Effector memory CD4-positive, alpha-beta T cell (primary cell): ENCODE results near the gene PDGFA.

Experiments used
- DNase-seq, 3 donors: peaks; one replicate each; pipeline ENCODE4 v3.0.0-alpha.2; 2020
- H3K27ac ChIP-seq: 2 replicates; pipeline ENCODE4 v1.7.0; 2013; ENCODE audit warnings: mild to moderate bottlenecking, low read length, moderate library complexity; ENCODE audit not compliant: insufficient read depth, poor library complexity, severe bottlenecking
- H3K27me3 ChIP-seq: replicated peaks from 2 replicates; pipeline ENCODE4 v1.7.0; 2013; ENCODE audit warnings: mild to moderate bottlenecking, low read length; ENCODE audit not compliant: insufficient read depth, control insufficient read depth, poor library complexity, severe bottlenecking
- H3K36me3 ChIP-seq: 2 replicates; pipeline ENCODE4 v1.7.0; 2013; ENCODE audit warnings: mild to moderate bottlenecking, low read length, moderate library complexity; ENCODE audit not compliant: control insufficient read depth, insufficient read depth
- H3K4me1 ChIP-seq: 2 replicates; pipeline ENCODE4 v1.7.0; 2013; ENCODE audit warnings: low read length, mild to moderate bottlenecking; ENCODE audit not compliant: control insufficient read depth, insufficient read depth, poor library complexity, severe bottlenecking
- H3K4me3 ChIP-seq: 2 replicates; pipeline ENCODE4 v1.7.0; 2013; ENCODE audit warnings: low read length, low read depth, mild to moderate bottlenecking; ENCODE audit not compliant: insufficient read depth, poor library complexity, severe bottlenecking
- H3K9me3 ChIP-seq: 2 replicates; pipeline ENCODE4 v1.7.0; 2013; ENCODE audit warnings: mild to moderate bottlenecking, low read length, moderate library complexity; ENCODE audit not compliant: control insufficient read depth

Gene PDGFA

DNA sequence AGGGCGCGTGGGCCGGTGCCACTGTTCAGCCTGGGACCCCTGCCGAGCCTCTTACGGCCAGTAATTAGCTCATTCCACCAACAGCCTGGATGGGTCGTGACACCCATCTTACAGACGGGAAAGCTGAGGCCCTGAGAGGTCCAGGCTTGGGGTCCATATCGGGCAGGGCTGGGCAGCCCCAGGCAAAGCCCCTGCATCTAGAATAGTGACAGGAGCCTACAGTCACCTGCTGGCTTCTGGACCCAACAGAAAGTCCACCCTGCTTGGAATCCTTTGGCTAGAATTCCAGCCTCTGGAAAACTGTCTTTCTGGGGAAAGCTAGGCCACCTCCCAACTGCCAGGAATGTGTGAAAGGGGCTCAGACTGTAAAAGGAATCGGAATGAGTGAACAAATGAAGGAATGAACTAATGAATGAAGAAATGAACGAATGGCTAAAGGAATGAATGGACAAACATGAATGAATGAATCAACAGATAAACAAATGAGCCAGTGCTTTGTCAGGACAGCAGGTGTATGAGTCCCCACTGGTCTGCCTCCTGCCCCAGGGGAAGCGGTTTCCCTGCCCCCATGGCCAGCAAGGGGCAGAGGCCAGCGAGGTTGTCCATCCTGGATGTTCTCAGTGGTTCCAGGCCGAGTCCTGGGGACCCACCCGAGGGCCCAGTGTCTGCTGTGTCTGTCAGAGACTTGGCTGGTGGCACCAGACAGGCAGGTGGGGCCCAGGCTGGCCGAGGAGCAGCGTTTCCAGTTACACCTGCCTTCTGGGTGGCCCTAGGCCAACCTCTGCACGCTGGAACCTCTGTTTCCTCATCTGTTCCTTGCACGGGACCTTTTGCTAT is 24.1 kb upstream of the PDGFA start:
- Histone ChIP-seq H3K27me3 (no peaks in the 10 kb centered on the region), H3K36me3 (no peaks in the 10 kb centered on the region), H3K9me3 (no peaks in the 10 kb centered on the region), H3K4me1 (no peaks in the 10 kb centered on the region), H3K27ac (no peak overlapping the region), H3K4me3 (no peak overlapping the region)
- no peak for DNase-seq

DNA sequence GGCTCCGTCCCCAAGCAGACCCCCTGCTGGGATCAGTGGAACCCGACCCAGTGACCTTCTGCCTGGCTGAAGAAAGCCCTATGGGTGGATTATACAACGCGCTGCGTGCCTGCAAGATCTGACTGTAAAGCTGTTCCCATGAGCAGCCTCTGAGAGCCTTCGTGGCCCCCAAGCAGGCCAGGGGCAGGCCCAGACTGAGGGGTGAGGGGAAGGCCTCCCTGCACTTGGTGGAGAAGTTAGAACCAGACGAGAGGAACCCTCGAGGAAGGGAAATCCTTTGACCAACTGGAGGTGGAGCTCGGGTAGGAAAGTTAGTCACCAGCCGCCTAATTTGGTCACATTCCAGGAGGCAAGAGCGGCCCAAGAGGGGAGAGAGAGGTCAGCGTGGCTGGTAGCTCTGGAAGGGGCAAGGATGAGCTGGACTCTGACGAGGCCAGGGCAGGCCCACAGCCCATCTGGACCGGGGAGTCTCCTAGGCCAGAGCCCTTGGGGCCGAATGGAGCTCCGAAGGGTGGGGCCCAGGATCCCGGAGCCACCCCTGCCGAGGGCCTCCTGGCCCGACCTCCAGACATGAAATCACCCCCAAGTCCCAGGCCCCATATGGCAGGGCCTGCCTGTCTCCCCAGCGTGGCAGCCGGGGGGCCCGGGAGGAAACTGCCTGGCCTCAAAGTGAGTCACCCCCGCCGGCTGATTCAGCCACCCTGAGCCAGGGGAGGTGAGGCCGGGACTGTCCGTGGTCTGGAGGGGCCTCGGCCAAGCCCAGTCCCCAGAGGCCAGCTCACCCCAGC is 23.3 kb upstream of the PDGFA start:
- Histone ChIP-seq H3K27ac (no peak overlapping the region), H3K4me3 (no peak overlapping the region), H3K9me3 (no peaks in the 10 kb centered on the region), H3K4me1 (no peaks in the 10 kb centered on the region), H3K27me3 (no peaks in the 10 kb centered on the region), H3K36me3 (no peaks in the 10 kb centered on the region)
- no peak for DNase-seq

DNA sequence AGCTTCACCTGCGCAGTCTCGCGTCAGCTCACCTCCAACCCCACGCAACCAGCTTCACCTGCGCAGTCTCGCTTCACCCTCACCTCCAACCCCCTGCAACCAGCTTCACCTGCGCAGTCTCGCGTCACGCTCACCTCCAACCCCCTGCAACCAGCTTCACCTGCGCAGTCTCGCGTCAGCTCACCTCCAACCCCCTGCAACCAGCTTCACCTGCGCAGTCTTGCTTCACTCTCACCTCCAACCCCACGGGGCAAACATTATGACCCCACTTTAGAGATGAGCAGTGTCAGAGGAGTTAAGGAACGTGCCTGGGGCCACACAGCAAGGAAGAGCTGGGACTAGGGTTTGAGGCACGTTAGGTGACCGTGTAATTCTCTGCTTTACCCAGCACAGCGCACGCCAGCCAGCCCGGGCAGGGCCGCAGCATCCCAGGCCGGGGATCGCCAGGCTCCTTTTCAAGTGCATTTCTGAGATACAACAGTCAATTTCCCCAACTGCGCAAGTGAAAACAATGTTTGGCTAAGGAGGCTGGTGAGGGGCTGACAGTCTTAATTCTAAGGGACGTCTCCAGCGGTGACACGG is 22.6 kb upstream of the PDGFA start:
- no peaks in the 10 kb centered on the region for H3K4me1 ChIP-seq
- H3K27me3 ChIP-seq = no peaks in the 10 kb centered on the region
- no peaks in the 10 kb centered on the region for H3K36me3 ChIP-seq
- H3K9me3 ChIP-seq = no peaks in the 10 kb centered on the region
- no peak for DNase-seq
- no peak overlapping the region for H3K27ac ChIP-seq
- no peak overlapping the region for H3K4me3 ChIP-seq

DNA sequence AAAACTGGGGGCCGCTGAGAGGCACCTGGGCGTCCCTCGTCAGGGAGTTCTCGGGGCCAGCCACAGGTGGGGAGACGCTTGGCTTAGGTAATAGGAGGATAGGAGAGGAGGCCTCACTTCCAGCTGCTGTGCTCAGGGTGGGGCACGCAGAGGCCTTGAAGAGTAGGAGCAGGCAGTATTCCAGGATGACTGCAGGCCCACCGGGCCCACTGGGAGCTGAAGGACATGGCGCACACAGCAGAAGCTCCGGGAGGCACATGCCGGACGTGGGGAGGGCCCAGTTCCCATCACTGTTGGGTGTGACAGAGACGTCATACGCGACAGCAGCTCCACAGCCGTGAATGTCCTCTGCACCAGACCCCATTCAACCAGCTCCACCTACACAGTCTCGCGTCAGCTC is 22.0 kb upstream of the PDGFA start:
- Histone ChIP-seq H3K27ac (no peak overlapping the region), H3K4me1 (no peaks in the 10 kb centered on the region), H3K36me3 (no peaks in the 10 kb centered on the region), H3K4me3 (no peak overlapping the region), H3K27me3 (no peaks in the 10 kb centered on the region), H3K9me3 (no peaks in the 10 kb centered on the region)
- DNase-seq = no peak

DNA sequence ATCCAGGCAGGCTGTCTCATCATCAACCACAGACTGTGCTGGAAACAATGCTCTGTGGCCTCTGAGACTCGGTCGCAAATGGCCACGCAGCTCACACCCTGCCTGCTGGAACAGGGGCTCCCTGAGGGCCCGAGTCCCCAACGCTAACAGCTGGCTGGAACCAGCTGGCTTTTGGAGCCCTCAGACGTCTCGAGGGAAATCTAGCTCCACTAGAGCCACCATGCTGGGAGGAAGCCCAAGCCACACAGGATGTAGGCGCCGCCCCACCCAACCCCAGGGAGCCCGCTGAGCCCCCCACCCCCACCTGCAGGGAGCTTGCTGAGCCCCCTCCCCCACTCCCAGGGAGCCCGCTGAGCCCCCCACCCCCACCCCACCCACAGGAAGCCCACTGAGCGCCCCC is 21.4 kb upstream of the PDGFA start:
- no peaks in the 10 kb centered on the region for H3K9me3 ChIP-seq

DNA sequence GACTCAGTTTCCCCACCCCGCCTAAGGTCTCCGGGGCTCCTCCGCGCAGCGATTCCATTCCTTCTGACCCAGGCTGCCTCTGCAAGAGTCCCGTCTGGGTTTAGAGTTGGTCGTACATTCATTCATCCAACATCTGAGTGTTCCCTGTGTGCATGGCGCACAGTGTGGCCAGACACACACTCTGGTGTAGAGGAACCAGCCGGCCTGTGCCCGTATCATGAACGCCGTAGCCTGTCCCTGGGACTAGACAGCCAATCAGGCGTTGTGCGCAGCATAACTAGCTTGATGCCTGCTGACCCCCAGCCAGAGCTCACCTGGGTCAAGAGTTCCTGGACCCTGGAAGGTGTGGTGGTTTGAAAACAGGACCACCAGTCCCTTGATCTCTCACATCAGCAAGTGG is 20.9 kb upstream of the PDGFA start:
- no peak overlapping the region for H3K4me3 ChIP-seq
- DNase-seq = no peak
- H3K36me3 ChIP-seq = no peaks in the 10 kb centered on the region
- H3K27me3 ChIP-seq = no peaks in the 10 kb centered on the region
- no peaks in the 10 kb centered on the region for H3K9me3 ChIP-seq
- no peak overlapping the region for H3K27ac ChIP-seq
- H3K4me1 ChIP-seq = no peaks in the 10 kb centered on the region

More for the DNA sequence above, 21.4 kb upstream of the PDGFA start:
- H3K36me3 ChIP-seq = no peaks in the 10 kb centered on the region
- no peak for DNase-seq
- H3K27me3 ChIP-seq = no peaks in the 10 kb centered on the region
- no peaks in the 10 kb centered on the region for H3K4me1 ChIP-seq
- H3K27ac ChIP-seq = no peak overlapping the region
- no peak overlapping the region for H3K4me3 ChIP-seq

DNA sequence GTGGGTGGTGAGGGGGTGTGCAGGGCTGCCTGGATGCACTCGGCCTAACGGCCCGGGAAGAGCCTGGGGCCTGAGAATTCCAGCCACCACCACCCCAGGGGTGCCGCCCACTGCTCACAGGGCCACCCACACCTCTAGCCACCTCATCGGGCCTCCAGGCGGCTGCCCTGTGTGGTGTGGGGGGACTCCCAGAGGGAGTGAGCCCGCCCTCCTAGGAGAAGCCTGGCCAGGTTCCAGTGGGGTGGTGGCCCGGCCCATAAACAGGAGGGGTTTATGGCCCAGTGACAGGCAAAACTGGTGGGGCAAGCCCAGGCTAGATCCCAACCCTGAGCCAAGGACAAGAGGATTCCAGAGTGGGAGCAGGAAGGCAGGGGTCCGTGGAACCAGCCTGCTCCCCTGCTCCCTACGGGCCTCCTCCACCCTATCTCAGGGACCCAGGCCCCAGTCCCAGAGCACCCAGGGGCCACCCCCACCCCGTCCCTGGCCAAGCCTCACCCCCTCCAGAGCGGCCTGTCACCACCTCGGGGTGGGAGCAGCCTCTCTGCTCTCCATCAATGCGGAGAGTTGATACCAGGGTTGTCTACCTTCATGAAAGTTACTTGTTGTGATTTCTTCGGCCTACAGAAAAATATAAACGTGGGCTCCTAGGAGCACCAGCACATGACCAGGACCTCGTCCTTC is 20.2 kb upstream of the PDGFA start:
- no peak for DNase-seq
- no peaks in the 10 kb centered on the region for H3K27me3 ChIP-seq
- no peak overlapping the region for H3K4me3 ChIP-seq
- no peaks in the 10 kb centered on the region for H3K4me1 ChIP-seq
- H3K27ac ChIP-seq = no peak overlapping the region
- H3K9me3 ChIP-seq = no peaks in the 10 kb centered on the region
- H3K36me3 ChIP-seq = no peaks in the 10 kb centered on the region

DNA sequence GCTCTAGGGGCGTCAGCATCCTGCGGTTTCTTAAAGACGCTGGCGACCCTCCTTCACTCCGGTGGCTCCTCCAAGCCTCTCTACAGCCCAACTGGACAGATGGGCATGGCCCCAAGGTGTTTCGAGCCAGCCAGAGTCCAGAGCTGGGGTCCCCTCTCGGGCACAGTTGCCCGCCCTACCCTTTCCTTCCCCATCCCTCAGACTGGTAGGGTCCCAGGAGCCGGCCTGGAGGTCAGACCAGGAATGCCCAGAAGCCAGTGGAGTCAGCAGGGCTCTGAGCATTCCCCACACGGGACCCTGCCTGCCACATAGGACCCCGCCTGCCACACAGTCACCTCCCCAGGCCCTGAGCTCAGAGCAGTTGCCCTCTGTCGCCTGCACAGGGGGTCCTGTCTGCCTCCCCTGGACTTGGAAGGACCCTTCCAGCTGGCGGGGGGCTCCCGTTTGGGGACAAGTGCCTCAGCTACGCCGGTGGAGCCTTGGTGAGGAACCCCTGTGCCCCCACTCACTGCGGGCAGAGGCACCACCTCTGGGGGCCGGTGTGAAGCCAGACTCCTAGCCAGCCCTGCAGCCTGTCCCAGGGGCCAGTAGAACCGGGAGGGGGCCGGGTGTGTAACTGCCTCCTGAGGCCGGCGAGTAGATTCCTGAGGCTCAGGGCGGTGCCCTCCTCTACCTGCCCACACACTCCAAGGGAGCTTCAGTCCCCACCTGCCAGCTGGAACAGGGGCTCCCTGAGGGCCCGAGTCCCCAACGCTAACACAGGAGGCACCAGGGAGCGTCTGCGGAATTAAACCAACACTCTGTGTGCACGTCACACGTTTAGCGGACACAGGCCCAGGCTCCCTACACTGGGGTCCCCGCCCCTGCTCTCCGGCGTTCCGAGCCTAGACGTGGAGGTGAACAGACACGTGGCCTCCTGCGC is 19.4 kb upstream of the PDGFA start:
- DNase-seq = no peak
- no peaks in the 10 kb centered on the region for H3K27me3 ChIP-seq
- H3K4me3 ChIP-seq = no peak overlapping the region
- no peaks in the 10 kb centered on the region for H3K4me1 ChIP-seq
- no peaks in the 10 kb centered on the region for H3K9me3 ChIP-seq
- H3K27ac ChIP-seq = no peak overlapping the region
- no peaks in the 10 kb centered on the region for H3K36me3 ChIP-seq

DNA sequence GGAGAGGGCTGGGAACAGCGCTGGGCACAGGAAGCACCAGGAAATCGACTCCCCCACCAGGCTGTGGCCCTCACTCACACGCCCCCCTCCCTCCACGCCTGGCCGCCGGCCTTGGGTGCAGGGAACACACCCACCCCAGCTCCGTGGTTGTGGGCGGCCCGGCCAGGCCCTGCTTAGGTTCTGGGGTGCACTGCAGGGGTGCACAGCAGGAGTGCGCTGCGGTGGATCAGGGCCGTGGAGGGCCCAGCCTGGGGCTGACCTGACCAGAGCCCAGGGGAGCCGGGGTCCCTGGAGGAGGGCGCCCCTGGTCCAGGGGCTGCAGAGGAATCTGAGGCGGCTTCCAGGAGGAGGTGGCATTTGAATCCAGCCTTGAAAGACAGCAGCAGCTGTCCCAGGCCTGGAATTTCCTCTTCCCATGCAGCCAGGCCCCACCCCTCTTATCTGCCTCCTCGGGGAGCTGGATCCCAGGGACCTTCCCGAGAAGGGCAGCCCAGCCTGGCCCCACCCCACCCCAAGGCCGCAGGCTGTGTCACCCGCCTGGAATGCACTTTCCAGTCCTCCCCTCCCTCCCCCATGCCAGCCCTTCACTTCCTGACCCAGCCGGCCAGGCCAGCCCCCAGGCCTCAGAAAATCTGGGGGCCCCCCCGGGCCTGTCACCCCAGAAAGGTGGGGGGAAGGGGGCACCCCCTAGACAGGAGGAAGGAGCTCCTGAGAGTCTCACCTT is 18.4 kb upstream of the PDGFA start:
- Histone ChIP-seq H3K27me3 (no peaks in the 10 kb centered on the region), H3K4me3 (no peak overlapping the region), H3K27ac (no peak overlapping the region), H3K36me3 (no peaks in the 10 kb centered on the region), H3K9me3 (no peaks in the 10 kb centered on the region), H3K4me1 (no peaks in the 10 kb centered on the region)
- DNase-seq = no peak
